NCI-H345 treated with DMSO at 0.1 percent for 48 hours (cell line): ENCODE measurements around the gene FOXP1.

Source experiments
- DNase-seq: peaks from one replicate; lab custom pipeline; 2025; ENCODE audit not compliant: unreplicated experiment; lab: John Stamatoyannopoulos, UW

The FOXP1 gene

GRCh38 chr3:71510510-71510909, 73.0 kb downstream of the FOXP1 start:
- DNase-seq = no peak

- DNase-seq = no peak
These were observed 74.5 kb downstream of the FOXP1 start for GRCh38 chr3:71509066-71509465.

GRCh38 chr3:71505767-71506350, 77.7 kb downstream of the FOXP1 start:
- DNase-seq = no peak

- DNase-seq = no peak
These were observed 79.1 kb downstream of the FOXP1 start for GRCh38 chr3:71504250-71505036.

- no peak for DNase-seq
These were observed 79.8 kb downstream of the FOXP1 start for GRCh38 chr3:71503525-71504249.

- DNase-seq = no peak
These were observed 81.4 kb downstream of the FOXP1 start for GRCh38 chr3:71502066-71502625.

- DNase-seq = no peak
These were observed 82.8 kb downstream of the FOXP1 start for GRCh38 chr3:71500696-71501095.

GRCh38 chr3:71499227-71499876, 84.2 kb downstream of the FOXP1 start:
- DNase-seq = no peak

GRCh38 chr3:71498543-71498942, 85.0 kb downstream of the FOXP1 start:
- DNase-seq = no peak

GRCh38 chr3:71497971-71498444, 85.5 kb downstream of the FOXP1 start:
- no peak for DNase-seq

- no peak for DNase-seq
These were observed 86.1 kb downstream of the FOXP1 start for GRCh38 chr3:71497367-71497897.

GRCh38 chr3:71495708-71496472, 87.6 kb downstream of the FOXP1 start:
- DNase-seq = no peak

- DNase-seq = no peak
These were observed 89.3 kb downstream of the FOXP1 start for GRCh38 chr3:71494212-71494611.

- no peak for DNase-seq
These were observed 90.4 kb downstream of the FOXP1 start for GRCh38 chr3:71492974-71493771.

GRCh38 chr3:71492566-71492965, 91.0 kb downstream of the FOXP1 start:
- DNase-seq = no peak

GRCh38 chr3:71491154-71491752, 92.3 kb downstream of the FOXP1 start:
- DNase-seq = no peak

- no peak for DNase-seq
These were observed 92.8 kb downstream of the FOXP1 start for GRCh38 chr3:71490692-71491091.

- DNase-seq = no peak
These were observed 94.2 kb downstream of the FOXP1 start for GRCh38 chr3:71489315-71489761.

- DNase-seq = no peak
These were observed 94.6 kb downstream of the FOXP1 start for GRCh38 chr3:71488882-71489281.
